Ovary (tissue), 9 donors: ENCODE results near the gene OR2T11. TPM values are rescaled to one million over a fixed set of nuclear protein-coding genes. Genes with fewer than 3 reads are reported as not detected.

ENCODE experiments used
- DNase-seq, 5 donors: peaks; one replicate each; pipeline ENCODE4 v3.0.0-alpha.2; 2019 to 2020
- H3K27ac ChIP-seq, 2 donors: fragments of 200-600 bp; one replicate each; pipeline versions ENCODE4 v1.5.1 to v1.8.0; 2019 to 2022
- H3K27me3 ChIP-seq: fragments of 200-600 bp; one replicate; pipeline ENCODE4 v1.8.0; 2022
- H3K36me3 ChIP-seq: fragments of 200-600 bp; sonication (generic); one replicate; pipeline ENCODE4 v1.5.1; 2019
- H3K4me1 ChIP-seq: one replicate; pipeline ENCODE4 v1.8.1; 2013; ENCODE audit warnings: mild to moderate bottlenecking, moderate library complexity; ENCODE audit not compliant: insufficient read depth
- H3K4me3 ChIP-seq: fragments of 200-600 bp; sonication (generic); one replicate; pipeline ENCODE4 v1.5.1; 2017
- H3K9me3 ChIP-seq, 2 donors: fragments of 200-600 bp in 1 of 2; sonication (generic) in 1 of 2; one replicate each; pipeline versions ENCODE4 v1.5.1 to v1.8.1; 2013 to 2019; ENCODE audit warnings: mild to moderate bottlenecking in 1 of 2, moderate library complexity in 1 of 2
- CTCF ChIP-seq, 3 donors: fragments of 450-650 bp in 2 of 3; fragments of 200-600 bp in 1 of 3; IDR thresholded peaks; one replicate each; pipeline versions ENCODE4 v1.5.1 to v1.8.0; 2016 to 2022; ENCODE audit warnings: antibody characterized with exemption in 3 of 3, mild to moderate bottlenecking in 1 of 3
- EP300 ChIP-seq: sonication (generic); formaldehyde crosslinking; IDR thresholded peaks from one replicate; pipeline ENCODE4 v1.6.1; 2017; ENCODE audit warnings: antibody characterized with exemption
- POLR2A ChIP-seq: fragments of 450-650 bp; IDR thresholded peaks from one replicate; pipeline ENCODE4 v1.6.1; 2017; ENCODE audit warnings: antibody characterized with exemption, mild to moderate bottlenecking, moderate library complexity
- WGBS, 3 donors: extraction: QIAGEN DNeasy Blood & Tissue Kit in 1 of 3; methylation state at CpG; one replicate each; pipeline versions ENCODE4 v1.1.5 to v1.1.7; 2013 to 2017; 5-methylcytosine and 5-hydroxymethylcytosine counted together
- intact Hi-C, 4 donors: fragments of 100-400 bp; cut with DNase I; formaldehyde crosslinking; loops; one replicate each; pipeline versions ENCODE4 v1.11.0 to v1.15.1; 2022 to 2023
- polyA plus RNA-seq, 2 donors: library from polyadenylated mRNA; stranded (reverse); fragments of 200-250 nt in 1 of 2; fragments of 350-450 nt in 1 of 2; fragmentation: Illumina TruSeq in 1 of 2; extraction: RNeasy Lipid Tissue Mini Kit (QIAGEN cat#74804) in 1 of 2; gene quantifications; one replicate each; pipeline ENCODE4 v1.2.3, GENCODE V29; 2013 to 2014
- total RNA-seq, 7 donors: library from RNA; depleted of rRNA in 2 of 7; stranded (reverse); fragments of >200 nt in 2 of 7; fragmentation: NEBNext Ultra II Directional in 3 of 7; extraction: Animal tissue kit (Norgen Biotek cat#: 25700) in 3 of 7; gene quantifications; one replicate each; pipeline versions ENCODE4 v1.1.0 to v1.2.4, GENCODE V29; 2016 to 2023
- donor health status: DM: no; HTN: no; CAD: no; lungs with moderate emphysema.
- donor health status: DM: no; HTN: no; CAD: no.
- donor health status: Bipolar disorder and iron deficiency.
- donor health status: DM: yes; HTN: yes; CAD: no.
- donor health status: DM: no; HTN: no; CAD: no.
- donor health status: DM: yes; HTN: yes; CAD: no.

OR2T11 gene
- total and polyA plus RNA-seq, 9 donors: 0.11 TPM; not detected in 8

- TF ChIP-seq POLR2A: no peak
- no peak for TF ChIP-seq CTCF (IDR thresholded peaks at IDR 0.05)
- no peak for TF ChIP-seq EP300
- no peaks in the 10 kb centered on the region for H3K27me3 ChIP-seq
- H3K4me1 ChIP-seq: no peaks in the 10 kb centered on the region
- H3K4me3 ChIP-seq: no peak overlapping the region
- intact Hi-C loops: no loop called here
- H3K27ac ChIP-seq: no peak overlapping the region
- no peak for DNase-seq
- H3K9me3 ChIP-seq: no peaks in the 10 kb centered on the region
- no peaks in the 10 kb centered on the region for H3K36me3 ChIP-seq
- WGBS, 3 donors: 78 to 85% (median 83%) methylated on average over 5 of the region's 5 CpGs
These were observed 41.7 kb downstream of the OR2T11 start for GRCh38 chr1:248593226-248593625.

GRCh38 chr1:248592655-248593054, 42.2 kb downstream of the OR2T11 start:
- Histone ChIP-seq H3K4me1 (no peaks in the 10 kb centered on the region), H3K27ac (no peak overlapping the region), H3K4me3 (no peak overlapping the region), H3K36me3 (no peaks in the 10 kb centered on the region), H3K27me3 (no peaks in the 10 kb centered on the region), H3K9me3 (no peaks in the 10 kb centered on the region)
- TF ChIP-seq POLR2A (no peak), EP300 (no peak), CTCF (IDR thresholded peaks at IDR 0.05) (no peak)
- intact Hi-C loops: no loop called here
- WGBS, 3 donors: 58 to 62% (median 62%) methylated on average over 1 of the region's 1 CpG
- DNase-seq: no peak

- H3K27me3 ChIP-seq: no peaks in the 10 kb centered on the region
- TF ChIP-seq EP300 (no peak), POLR2A (no peak), CTCF (IDR thresholded peaks at IDR 0.05) (no peak)
- no peak overlapping the region for H3K4me3 ChIP-seq
- no peaks in the 10 kb centered on the region for H3K9me3 ChIP-seq
- DNase-seq: no peak
- WGBS, 3 donors: 91 to 92% (median 91%) methylated on average over 17 of the region's 17 CpGs
- no peaks in the 10 kb centered on the region for H3K36me3 ChIP-seq
- no peaks in the 10 kb centered on the region for H3K4me1 ChIP-seq
- intact Hi-C loops: no loop called here
- no peak overlapping the region for H3K27ac ChIP-seq
These were observed 44.8 kb downstream of the OR2T11 start for GRCh38 chr1:248590055-248590454.

GRCh38 chr1:248589334-248589733, 45.6 kb downstream of the OR2T11 start:
- no peaks in the 10 kb centered on the region for H3K27me3 ChIP-seq
- no peaks in the 10 kb centered on the region for H3K9me3 ChIP-seq
- 79 to 81% (median 81%) methylated on average over 3 of the region's 3 CpGs for WGBS, 3 donors
- H3K27ac ChIP-seq: no peak overlapping the region
- no peak overlapping the region for H3K4me3 ChIP-seq
- no peaks in the 10 kb centered on the region for H3K36me3 ChIP-seq
- intact Hi-C loops: no loop called here
- no peaks in the 10 kb centered on the region for H3K4me1 ChIP-seq
- TF ChIP-seq CTCF (IDR thresholded peaks at IDR 0.05): no peak
- DNase-seq: no peak

- no peaks in the 10 kb centered on the region for H3K4me1 ChIP-seq
- WGBS, 3 donors: 73 to 84% (median 80%) methylated on average over 3 of the region's 3 CpGs
- H3K9me3 ChIP-seq: no peaks in the 10 kb centered on the region
- no peaks in the 10 kb centered on the region for H3K36me3 ChIP-seq
- no peak overlapping the region for H3K27ac ChIP-seq
- no peaks in the 10 kb centered on the region for H3K27me3 ChIP-seq
- TF ChIP-seq CTCF (IDR thresholded peaks at IDR 0.05): no peak
- TF ChIP-seq EP300: no peak
- no peak for TF ChIP-seq POLR2A
- no peak overlapping the region for H3K4me3 ChIP-seq
- no peak for DNase-seq
- intact Hi-C loops: no loop called here
These were observed 49.6 kb downstream of the OR2T11 start for GRCh38 chr1:248585266-248585665.
